Endothelial cell of umbilical vein (primary cell): ENCODE measurements around the gene SERPINA12.

Experiments used
- EZH2 ChIP-seq: IDR thresholded peaks from 2 replicates; pipeline ENCODE4 v1.6.1; 2012; ENCODE audit warnings: borderline replicate concordance, low read depth, mild to moderate bottlenecking, moderate library complexity, low read length, inconsistent platforms; ENCODE audit not compliant: severe bottlenecking
- JUN ChIP-seq: IDR thresholded peaks from 2 replicates; pipeline ENCODE4 v1.6.1; 2011; ENCODE audit warnings: borderline replicate concordance, low read depth; ENCODE audit not compliant: insufficient read length, insufficient read depth
- POLR2A ChIP-seq: IDR thresholded peaks from 2 replicates; pipeline ENCODE4 v1.6.1; 2012; ENCODE audit warnings: low read depth, mild to moderate bottlenecking, control low read depth, low read length
- POLR2AphosphoS5 ChIP-seq: IDR thresholded peaks from 2 replicates; pipeline ENCODE4 v1.6.1; 2012; ENCODE audit warnings: low read depth, mild to moderate bottlenecking, control low read depth, low read length, moderate library complexity; ENCODE audit not compliant: insufficient read depth
- TF ChIP-seq, protein P1 (sequence below), 2 donors: IDR thresholded peaks; 1 replicate in 1 of 2; 2 replicates in 1 of 2; pipeline ENCODE4 v1.5.1; 2011; ENCODE audit warnings: low read length in 2 of 2, mild to moderate bottlenecking in 2 of 2, moderate library complexity in 2 of 2, control low read depth in 1 of 2, inconsistent platforms in 1 of 2, low read depth in 1 of 2; ENCODE audit not compliant: insufficient read depth in 1 of 2; ENCODE audit errors: extremely low read depth in 1 of 2
- TF ChIP-seq, protein P2 (sequence below): IDR thresholded peaks from 2 replicates; pipeline ENCODE4 v1.6.1; 2011; ENCODE audit not compliant: insufficient read depth, insufficient read length

DNA sequence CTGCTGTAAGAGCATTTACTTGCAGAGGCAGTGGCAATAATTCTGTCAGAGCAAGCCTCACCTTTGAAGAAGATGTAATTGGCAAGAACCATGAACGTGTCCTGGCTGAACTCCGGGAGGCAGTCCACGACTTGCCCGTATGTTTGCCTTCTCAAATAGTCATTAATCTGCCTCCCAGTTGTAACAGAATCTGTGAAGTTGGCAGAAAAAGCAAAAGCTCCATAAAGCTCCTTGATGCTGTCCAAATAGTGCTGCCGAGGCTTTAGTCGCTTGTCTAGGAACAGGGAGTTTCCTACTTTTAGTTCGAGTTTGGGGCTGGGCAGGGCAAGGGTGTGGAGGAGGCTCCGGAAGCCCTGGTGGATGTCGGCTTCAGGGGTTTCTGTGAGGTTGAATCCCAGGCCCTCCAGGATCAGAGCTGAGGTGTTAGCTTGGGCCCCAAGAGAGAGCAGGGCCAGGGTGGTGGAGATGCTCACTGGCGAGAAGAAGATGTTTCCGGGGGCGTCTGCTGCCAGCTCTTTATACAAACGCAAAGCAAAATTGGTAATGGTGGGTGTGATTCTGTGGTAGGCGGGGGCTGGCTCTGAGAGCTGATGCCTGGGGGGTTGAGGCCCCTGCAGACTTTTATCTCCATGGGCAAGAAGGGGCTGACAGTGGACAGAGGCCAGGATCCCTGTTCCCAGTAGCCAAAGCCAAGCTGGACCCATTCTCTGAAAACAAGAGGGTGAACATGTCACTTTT is 61.0 kb downstream of the SERPINA12 start:
- TF ChIP-seq, protein P1, sequence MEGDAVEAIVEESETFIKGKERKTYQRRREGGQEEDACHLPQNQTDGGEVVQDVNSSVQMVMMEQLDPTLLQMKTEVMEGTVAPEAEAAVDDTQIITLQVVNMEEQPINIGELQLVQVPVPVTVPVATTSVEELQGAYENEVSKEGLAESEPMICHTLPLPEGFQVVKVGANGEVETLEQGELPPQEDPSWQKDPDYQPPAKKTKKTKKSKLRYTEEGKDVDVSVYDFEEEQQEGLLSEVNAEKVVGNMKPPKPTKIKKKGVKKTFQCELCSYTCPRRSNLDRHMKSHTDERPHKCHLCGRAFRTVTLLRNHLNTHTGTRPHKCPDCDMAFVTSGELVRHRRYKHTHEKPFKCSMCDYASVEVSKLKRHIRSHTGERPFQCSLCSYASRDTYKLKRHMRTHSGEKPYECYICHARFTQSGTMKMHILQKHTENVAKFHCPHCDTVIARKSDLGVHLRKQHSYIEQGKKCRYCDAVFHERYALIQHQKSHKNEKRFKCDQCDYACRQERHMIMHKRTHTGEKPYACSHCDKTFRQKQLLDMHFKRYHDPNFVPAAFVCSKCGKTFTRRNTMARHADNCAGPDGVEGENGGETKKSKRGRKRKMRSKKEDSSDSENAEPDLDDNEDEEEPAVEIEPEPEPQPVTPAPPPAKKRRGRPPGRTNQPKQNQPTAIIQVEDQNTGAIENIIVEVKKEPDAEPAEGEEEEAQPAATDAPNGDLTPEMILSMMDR (IDR thresholded peaks at IDR 0.05; ENCODE audit: extremely low read depth in 1 of 2, insufficient read depth in 1 of 2, low read depth in 1 of 2, low read length in 2 of 2): no peak
- TF ChIP-seq EZH2 (no peak), POLR2A (no peak), POLR2AphosphoS5 (no peak), JUN (no peak)
- TF ChIP-seq, protein P2, sequence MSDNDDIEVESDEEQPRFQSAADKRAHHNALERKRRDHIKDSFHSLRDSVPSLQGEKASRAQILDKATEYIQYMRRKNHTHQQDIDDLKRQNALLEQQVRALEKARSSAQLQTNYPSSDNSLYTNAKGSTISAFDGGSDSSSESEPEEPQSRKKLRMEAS: no peak
